Large intestine (tissue), 3 donors: ENCODE results near the gene TIAM1. TPM values are rescaled to one million over a fixed set of nuclear protein-coding genes. Genes with fewer than 3 reads are reported as not detected.
A peak's percentile ranks its signal among the peaks of the same experiment; 100 is the strongest.

Experiments
- DNase-seq, 2 donors: peaks; one replicate each; pipeline versions ENCODE4 v3.0.0 to v3.0.0-alpha.2; 2013
- H3K27ac ChIP-seq: one replicate; pipeline ENCODE4 v1.5.1; 2013; ENCODE audit warnings: low read length
- H3K27me3 ChIP-seq: 2 replicates; pipeline ENCODE4 v1.6.1; 2013; ENCODE audit warnings: low read length; ENCODE audit not compliant: control insufficient read depth, insufficient read depth
- H3K36me3 ChIP-seq: 2 replicates; pipeline ENCODE4 v1.6.1; 2013; ENCODE audit warnings: low read length; ENCODE audit not compliant: control insufficient read depth, insufficient read depth
- H3K4me1 ChIP-seq: one replicate; pipeline ENCODE4 v1.6.1; 2013; ENCODE audit warnings: low read length; ENCODE audit not compliant: control insufficient read depth, insufficient read depth
- H3K4me3 ChIP-seq: one replicate; pipeline ENCODE4 v1.5.1; 2013; ENCODE audit warnings: low read length
- H3K9me3 ChIP-seq: one replicate; pipeline ENCODE4 v1.6.1; 2013; ENCODE audit warnings: mild to moderate bottlenecking, low read depth, low read length, moderate library complexity; ENCODE audit not compliant: control insufficient read depth
- WGBS: methylation state at CpG from one replicate; pipeline ENCODE4 v1.1.5; 2013; ENCODE audit warnings: low lambda C conversion rate; ENCODE audit not compliant: insufficient coverage; 5-methylcytosine and 5-hydroxymethylcytosine counted together
- polyA plus RNA-seq: library from polyadenylated mRNA; unstranded; fragments of 120-200 nt; gene quantifications from one replicate; pipeline ENCODE4 v1.2.1, GENCODE V29; 2013

The TIAM1 gene
- polyA plus RNA-seq, 1 donor, result 6.3 TPM

DNA sequence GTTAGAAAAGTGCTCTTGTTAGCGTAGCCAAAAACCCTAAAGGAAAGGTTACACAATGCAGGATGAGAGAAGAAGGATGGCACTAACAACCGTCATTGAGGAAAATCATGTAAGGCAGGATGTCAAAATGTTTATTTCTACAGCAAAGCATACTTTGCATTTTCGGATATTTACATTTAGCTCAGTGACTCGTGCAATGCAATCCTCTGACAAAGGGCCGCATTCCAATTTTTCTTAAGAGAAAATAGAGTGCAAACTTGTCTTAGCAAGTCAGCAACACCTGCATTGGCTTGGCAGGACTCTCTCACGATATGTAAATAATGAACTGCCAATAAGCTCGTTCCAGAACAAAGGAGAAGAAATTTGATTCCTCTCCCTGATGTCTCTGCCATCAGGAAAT is 33.3 kb downstream of the TIAM1 start:
- no peak overlapping the region for H3K27ac ChIP-seq
- no peaks in the 10 kb centered on the region for H3K9me3 ChIP-seq
- DNase-seq, result no peak
- no peaks in the 10 kb centered on the region for H3K4me1 ChIP-seq
- H3K4me3 ChIP-seq, result no peak overlapping the region
- H3K27me3 ChIP-seq, result no peaks in the 10 kb centered on the region
- H3K36me3 ChIP-seq, result no peaks in the 10 kb centered on the region
- 100% methylated on average over 1 of the region's 7 CpGs for WGBS

GRCh38 chr21:31308584-31308983 is 35.5 kb downstream of the TIAM1 start:
- no peak overlapping the region for H3K27ac ChIP-seq
- DNase-seq, result no peak
- no peaks in the 10 kb centered on the region for H3K36me3 ChIP-seq
- H3K4me3 ChIP-seq, result no peak overlapping the region
- WGBS, result no CpG with 5 or more reads among the region's 7 CpGs
- H3K27me3 ChIP-seq, result no peaks in the 10 kb centered on the region
- no peaks in the 10 kb centered on the region for H3K9me3 ChIP-seq
- no peaks in the 10 kb centered on the region for H3K4me1 ChIP-seq

DNA sequence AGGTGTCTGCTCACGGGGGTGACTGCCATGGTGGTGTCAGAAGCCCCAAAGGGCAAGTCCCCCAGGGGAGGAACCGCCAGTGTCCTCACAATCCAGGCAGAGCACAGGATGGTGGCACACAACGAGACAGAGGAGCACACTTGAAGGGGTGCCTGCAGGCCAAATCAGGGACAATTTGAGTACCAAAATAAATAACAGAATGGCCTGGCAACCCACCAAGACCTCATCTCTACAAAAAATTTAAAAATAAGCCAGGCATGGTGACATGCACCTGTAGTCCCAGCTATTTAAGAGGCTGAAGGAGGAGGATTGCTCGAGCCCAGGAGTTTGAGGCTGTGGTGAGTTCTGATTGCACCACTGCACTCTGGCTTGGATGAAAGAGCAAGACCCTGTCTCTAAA is 38.2 kb downstream of the TIAM1 start:
- Histone ChIP-seq H3K36me3 (no peaks in the 10 kb centered on the region), H3K27me3 (no peaks in the 10 kb centered on the region), H3K4me3 (no peak overlapping the region), H3K27ac (no peak overlapping the region), H3K9me3 (no peaks in the 10 kb centered on the region), H3K4me1 (no peaks in the 10 kb centered on the region)
- no peak for DNase-seq
- no CpG with 5 or more reads among the region's 4 CpGs for WGBS

DNA sequence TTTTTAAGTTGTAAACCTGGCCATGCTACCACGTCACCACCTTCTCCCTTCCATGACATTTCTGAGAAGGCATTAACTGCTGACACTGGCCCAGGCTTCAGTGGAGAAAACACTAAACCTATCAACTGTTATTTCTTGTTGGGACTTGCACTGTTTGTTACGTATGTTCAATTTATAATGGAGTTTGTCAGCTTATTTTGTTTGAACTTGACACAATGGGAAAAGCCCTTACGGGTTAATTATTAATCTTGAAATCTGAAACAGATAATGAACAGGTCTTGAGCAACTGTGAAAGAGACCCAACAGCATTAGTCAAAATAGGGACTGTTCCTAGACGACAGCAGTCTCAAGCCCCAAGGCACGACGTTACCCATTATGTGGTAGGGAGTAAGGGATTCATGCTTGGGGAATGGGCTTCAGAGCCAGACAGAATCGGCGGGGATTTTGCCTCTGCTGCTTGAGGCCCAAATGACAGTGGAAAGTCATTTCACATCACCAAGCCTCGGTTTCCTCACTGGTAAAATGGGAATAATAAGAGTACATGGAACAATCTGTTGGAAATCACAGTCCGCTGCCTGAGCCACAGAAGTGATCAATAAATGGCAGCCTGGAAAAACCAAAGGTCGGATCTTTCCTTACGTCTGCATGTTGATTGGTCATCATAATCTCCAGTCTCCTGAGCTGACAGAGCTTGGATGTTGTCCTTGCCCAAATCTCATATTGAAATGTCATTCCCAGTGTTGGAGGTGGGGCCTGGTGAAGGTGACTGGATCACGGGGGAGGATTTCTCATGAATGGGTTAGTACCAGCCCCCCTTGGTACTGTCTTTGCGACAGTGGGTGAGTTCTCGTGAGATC is 44.5 kb downstream of the TIAM1 start:
- H3K4me3 ChIP-seq, result no peak overlapping the region
- no peaks in the 10 kb centered on the region for H3K36me3 ChIP-seq
- WGBS, result 100% methylated on average over 2 of the region's 15 CpGs
- H3K9me3 ChIP-seq, result no peaks in the 10 kb centered on the region
- peaks cover 9% of the 10 kb centered on the region for H3K4me1 ChIP-seq
- no peaks in the 10 kb centered on the region for H3K27me3 ChIP-seq
- peak; percentile 9 to 65 for DNase-seq
- H3K27ac ChIP-seq, result no peak overlapping the region

GRCh38 chr21:31298618-31299269 is 45.3 kb downstream of the TIAM1 start:
- Histone ChIP-seq H3K4me1 (peaks cover 9% of the 10 kb centered on the region), H3K27ac (no peak overlapping the region), H3K36me3 (no peaks in the 10 kb centered on the region), H3K4me3 (no peak overlapping the region), H3K9me3 (no peaks in the 10 kb centered on the region), H3K27me3 (no peaks in the 10 kb centered on the region)
- no CpG with 5 or more reads among the region's 6 CpGs for WGBS
- DNase-seq, result peak in 1 of 2 donors; percentile 19

DNA sequence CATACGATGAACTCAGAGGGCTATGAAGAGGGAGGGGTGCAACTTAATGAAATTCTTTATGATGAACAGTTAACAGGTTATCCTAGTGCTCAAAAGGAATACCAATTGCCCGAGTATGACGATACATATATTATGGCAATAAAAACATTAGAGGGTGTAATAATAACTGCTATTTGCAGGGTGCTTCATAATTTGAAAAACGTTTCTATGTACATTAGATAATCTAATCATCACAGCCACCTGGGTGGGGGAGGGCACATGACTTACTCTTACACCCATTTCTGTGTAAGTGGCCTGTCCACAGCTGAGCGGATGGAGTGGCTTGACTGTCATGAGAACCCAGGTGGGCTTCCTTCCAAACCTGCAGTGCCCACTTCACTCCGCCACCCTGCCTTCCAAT is 46.3 kb downstream of the TIAM1 start:
- peak in 1 of 2 donors; percentile 51 for DNase-seq
- peaks cover 9% of the 10 kb centered on the region for H3K4me1 ChIP-seq
- H3K27ac ChIP-seq, result no peak overlapping the region
- H3K4me3 ChIP-seq, result no peak overlapping the region
- H3K9me3 ChIP-seq, result no peaks in the 10 kb centered on the region
- H3K36me3 ChIP-seq, result no peaks in the 10 kb centered on the region
- no peaks in the 10 kb centered on the region for H3K27me3 ChIP-seq
- WGBS, result no CpG with 5 or more reads among the region's 6 CpGs

DNA sequence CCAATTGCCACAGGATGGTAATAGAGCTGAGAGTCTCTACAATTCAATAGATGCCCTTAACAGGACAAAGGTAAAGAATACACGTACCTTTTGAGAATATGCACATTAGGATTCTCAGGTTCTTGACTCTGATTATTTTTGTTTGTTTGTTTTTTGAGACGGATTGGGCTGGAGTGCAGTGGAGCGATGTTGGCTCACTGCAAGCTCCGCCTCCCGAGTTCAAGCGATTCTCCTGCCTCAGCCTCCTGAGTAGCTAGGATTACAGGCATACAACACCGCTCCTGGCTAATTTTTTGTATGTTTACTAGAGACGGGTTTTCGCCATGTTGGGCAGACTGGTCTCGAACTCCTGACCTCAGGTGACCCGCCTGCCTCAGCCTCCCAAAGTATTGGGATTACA is 48.4 kb downstream of the TIAM1 start:
- H3K4me3 ChIP-seq, result no peak overlapping the region
- 100% methylated on average over 4 of the region's 11 CpGs for WGBS
- no peak overlapping the region for H3K27ac ChIP-seq
- H3K4me1 ChIP-seq, result peaks cover 9% of the 10 kb centered on the region
- H3K36me3 ChIP-seq, result no peaks in the 10 kb centered on the region
- H3K27me3 ChIP-seq, result no peaks in the 10 kb centered on the region
- H3K9me3 ChIP-seq, result no peaks in the 10 kb centered on the region
- no peak for DNase-seq

GRCh38 chr21:31294691-31295090 is 49.4 kb downstream of the TIAM1 start:
- WGBS, result no CpG with 5 or more reads among the region's 11 CpGs
- no peaks in the 10 kb centered on the region for H3K27me3 ChIP-seq
- H3K4me3 ChIP-seq, result no peak overlapping the region
- H3K36me3 ChIP-seq, result no peaks in the 10 kb centered on the region
- no peak overlapping the region for H3K27ac ChIP-seq
- peaks cover 9% of the 10 kb centered on the region for H3K4me1 ChIP-seq
- H3K9me3 ChIP-seq, result no peaks in the 10 kb centered on the region
- DNase-seq, result no peak

DNA sequence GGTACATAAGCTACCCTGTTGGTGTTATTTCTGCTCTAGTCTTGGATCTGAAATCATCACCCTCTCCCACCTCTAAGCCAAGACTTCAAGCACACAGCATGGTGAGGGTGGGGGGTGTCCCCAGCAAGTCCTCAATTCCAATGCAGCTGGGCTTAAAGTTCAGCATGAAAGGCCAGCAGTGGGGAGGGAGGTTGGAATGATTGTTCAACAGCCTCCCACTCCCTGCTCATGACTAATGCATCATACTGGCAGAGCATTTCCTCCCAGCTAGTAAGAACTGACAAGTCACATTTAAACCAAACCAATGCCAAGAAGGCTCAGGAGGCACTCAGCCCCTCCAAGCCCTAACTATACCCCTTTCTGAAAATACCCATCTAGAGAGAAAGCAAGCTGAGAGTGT is 50.1 kb downstream of the TIAM1 start:
- H3K4me1 ChIP-seq, result peaks cover 4% of the 10 kb centered on the region

GRCh38 chr21:31290765-31291164 is 53.3 kb downstream of the TIAM1 start:
- DNase-seq, result no peak
- no peaks in the 10 kb centered on the region for H3K9me3 ChIP-seq
- H3K36me3 ChIP-seq, result no peaks in the 10 kb centered on the region
- no peaks in the 10 kb centered on the region for H3K4me1 ChIP-seq
- H3K27me3 ChIP-seq, result no peaks in the 10 kb centered on the region
- H3K27ac ChIP-seq, result no peak overlapping the region
- 100% methylated on average over 3 of the region's 5 CpGs for WGBS
- no peak overlapping the region for H3K4me3 ChIP-seq

More for the DNA sequence above, 50.1 kb downstream of the TIAM1 start:
- Histone ChIP-seq H3K4me3 (no peak overlapping the region), H3K9me3 (no peaks in the 10 kb centered on the region), H3K27me3 (no peaks in the 10 kb centered on the region), H3K36me3 (no peaks in the 10 kb centered on the region), H3K27ac (no peak overlapping the region)
- DNase-seq, result peak in 1 of 2 donors; percentile 8
